SIG-M5 (cell line): ENCODE data around the gene UBE2H.
"Not testable (repeated sequence)": the region's sequence is repeated elsewhere in the genome, so short reads cannot be mapped to it uniquely, and the experiment has no call there.

Experiments used
- DNase-seq: peaks from one replicate; lab custom pipeline; 2025; lab: John Stamatoyannopoulos, UW

Gene UBE2H

DNA sequence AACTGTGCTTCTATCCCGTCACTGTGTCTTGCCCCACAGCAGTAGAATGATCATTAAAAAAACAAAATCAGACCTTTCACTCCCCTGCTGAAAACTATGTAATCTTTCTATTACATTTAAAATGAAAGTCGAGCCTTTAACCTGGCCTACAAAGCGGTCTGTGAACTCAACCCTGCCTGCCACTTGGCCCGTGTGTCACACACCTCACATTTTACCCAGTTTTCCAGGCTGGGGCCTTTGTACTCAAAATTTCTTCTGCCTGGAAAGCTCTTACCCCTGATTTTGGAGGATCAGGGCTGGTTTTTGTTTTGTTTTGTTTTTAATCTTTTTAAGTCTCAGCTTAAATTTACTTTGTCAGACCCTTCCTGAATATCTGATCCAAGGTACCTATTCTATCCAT is 82.1 kb downstream of the UBE2H start:
- no peak for DNase-seq

DNA sequence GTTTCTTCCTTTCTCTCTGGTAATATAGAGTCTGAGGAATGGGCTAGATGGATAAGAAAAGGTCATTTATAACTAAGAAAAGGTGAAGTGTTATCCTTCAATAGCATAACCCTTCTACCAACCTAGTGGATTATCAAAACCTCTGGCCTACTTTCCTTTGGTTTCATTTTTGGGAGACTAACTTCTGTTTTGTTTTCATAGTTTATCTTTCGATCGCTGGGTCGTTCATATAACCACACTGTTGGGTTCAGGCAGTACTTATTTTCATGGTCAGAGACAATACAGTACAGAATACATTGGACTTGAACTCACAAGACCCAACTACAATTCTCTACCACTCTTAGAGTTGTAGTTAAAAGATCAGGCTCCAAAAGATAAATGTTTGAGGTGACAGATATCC is 86.5 kb downstream of the UBE2H start:
- no peak for DNase-seq

DNA sequence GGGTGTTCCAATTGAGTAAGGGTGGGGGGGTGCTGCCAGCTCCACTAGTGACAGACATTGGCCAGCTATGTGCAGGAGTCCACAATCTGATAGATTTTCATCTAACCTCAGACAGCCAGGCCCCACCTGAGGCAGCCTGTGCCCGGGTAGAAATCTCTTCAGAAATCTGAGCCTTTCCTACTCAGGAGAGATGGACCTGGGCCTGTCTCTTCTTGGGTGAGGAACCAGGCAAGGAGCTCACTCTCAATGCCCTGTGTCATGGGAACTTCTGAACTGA is 86.9 kb downstream of the UBE2H start:
- DNase-seq = no peak

DNA sequence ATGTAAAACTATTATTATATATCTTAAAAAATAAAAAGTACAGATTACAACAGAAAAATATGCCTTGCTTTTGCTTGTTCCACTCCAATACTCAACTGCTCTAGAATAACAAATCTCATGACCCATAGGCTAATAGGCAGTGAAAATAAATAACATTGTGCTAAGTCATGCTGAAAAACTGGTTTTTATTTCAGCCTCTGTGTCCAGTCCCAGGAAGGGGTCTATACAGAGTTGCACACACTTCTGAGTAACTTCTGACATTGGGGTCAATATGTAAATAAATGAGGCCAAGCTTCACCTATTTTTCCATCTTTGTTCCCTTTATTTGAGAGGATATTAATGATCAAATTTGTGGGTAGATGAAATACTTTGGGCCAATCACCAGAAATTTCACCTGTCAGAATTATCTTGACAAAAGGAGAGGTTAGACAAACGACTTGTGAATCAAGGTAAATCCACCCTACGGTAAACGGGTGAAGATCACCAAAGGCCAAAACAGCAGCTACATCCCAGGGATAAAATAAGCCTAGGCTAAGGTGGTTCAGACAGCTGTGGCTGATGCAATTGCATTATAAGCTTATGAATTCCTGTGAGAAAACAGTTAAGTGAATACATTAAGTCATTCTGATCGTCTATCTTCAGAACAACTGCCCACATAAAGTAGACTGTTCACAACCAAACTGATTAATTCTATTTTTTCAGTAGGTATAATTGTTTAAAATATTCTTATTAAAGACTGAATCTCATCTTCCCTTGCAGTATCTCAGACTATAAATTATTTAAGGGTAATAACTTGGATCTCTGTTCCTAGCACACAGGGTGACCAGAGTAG is 87.5 kb downstream of the UBE2H start:
- DNase-seq = no peak

DNA sequence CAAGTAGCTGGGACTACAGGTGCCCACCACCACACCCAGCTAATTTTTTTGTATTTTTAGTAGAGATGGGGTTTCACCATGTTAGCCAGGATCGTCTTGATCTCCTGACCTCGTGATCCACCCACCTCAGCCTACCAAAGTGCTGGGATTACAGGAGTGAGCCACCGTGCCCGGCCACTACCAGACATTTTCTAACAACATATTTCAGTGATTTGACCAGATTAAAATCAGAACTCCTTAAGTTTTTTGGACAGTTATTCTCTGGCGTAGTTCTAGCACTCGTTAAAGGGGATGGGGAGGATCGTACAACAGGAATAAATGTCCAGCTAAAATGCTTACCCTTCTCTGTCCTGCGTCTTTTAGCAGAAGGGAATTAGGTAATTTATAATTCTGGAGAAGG is 88.1 kb downstream of the UBE2H start:
- not testable (repeated sequence) for DNase-seq

DNA sequence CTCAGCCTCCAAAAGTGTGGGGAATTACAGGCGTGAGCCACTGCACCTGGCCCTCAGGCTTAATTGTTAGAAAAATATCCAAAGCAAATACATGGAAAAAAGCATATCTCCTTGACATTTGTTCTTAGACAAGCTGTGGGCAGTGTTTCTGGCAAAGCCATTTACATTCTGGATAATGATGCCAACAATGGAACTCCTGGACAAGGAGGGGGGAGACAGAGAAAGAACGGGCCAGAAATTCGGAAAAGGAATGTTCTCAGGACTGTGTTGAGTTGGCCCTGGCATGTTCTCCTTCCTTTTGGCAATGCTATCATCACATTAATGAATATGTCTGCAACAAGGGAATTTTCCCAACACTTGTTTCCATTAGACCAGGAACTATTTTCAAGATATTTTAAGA is 88.7 kb downstream of the UBE2H start:
- no peak for DNase-seq

DNA sequence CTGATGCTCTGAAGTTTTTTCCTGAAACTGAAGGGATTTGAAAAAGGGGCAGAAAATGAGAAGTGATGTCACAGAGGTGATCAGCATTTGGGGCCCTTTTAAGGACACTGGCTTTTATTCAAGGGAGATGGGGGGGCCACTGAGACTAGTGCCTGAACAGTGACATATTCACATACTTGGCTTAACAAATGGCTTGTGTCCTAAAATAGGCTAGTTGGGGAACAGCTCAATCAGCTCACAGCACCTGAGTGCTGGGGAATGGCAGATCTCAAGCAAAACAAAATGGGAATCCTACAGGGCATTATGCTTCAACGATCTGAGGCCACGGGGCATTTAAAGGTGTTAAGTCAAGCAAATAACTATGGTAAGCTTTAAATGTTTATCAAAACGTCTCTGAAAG is 90.1 kb downstream of the UBE2H start:
- no peak for DNase-seq

DNA sequence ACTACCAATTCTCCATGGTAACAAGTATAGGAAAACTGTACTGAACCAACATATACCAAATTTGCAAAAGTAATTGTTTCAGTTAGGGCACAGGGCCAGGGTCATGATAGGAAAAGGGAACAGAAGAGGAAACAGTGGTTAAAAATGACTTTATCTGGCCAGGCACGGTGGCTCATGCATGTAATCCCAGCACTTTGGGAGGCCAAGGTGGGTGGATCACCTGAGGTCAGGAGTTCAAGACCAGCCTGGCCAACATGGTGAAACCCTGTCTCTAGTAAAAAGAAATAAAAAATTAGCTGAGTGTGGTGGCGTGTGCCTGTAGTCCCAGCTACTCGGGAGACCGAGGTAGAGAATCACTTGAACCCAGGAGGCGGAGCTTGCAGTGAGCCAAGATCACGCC is 92.0 kb downstream of the UBE2H start:
- DNase-seq = not testable (repeated sequence)

DNA sequence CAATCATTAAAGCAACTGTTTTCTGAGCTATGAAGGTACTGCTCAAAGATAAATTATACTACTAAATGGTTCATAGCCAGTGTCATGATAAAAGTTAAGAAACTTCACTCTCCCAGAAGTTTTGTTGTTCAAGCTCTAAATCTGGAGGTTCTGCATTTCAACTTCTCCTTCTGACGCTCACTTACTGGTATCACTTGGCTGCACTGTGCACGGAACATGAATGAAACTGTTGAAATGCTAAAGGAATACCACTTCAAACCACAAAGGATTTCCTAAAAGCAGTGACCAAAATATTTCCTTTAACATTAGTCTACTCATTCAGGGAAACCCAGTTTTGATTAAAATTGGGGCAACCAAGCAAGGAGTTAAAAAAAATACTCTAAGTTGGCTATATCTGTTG is 93.6 kb downstream of the UBE2H start:
- peak; percentile 50 for DNase-seq

DNA sequence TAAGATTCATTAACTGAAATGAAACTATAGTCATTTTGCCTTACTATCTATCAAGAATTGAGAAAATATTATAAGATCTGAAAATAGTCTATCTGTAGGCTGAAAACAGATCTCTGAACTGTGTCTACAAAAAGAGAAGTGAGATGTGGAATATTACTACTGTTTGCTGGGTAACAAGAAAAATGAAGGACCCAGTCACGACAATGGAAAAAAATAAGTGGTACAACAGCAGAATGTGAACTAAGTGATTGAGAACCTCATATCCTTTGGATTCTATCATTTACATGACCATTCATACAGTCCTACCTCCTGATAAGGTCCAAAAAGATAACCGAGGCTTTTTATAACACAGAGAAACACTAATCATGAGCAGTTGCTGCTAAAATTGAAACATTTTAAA is 94.3 kb downstream of the UBE2H start:
- DNase-seq = no peak

DNA sequence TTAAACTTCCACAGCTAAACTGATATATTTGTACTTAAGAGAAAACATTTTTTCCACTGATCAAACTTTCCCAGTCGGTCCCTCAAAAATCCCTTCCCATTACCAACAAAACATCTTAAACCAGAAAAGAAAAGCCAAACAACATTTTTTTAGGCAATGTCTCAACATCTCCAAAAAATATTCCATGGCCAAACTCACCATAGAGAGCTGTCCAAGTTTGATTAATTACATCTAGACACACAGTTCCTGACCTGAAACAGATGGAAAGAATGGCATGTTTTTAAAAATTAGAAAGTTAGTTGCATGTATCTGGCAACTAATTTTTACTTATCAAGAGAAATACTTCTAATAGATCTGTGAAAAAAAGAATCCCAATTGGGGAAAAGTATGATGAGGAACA is 95.4 kb downstream of the UBE2H start:
- DNase-seq = no peak

DNA sequence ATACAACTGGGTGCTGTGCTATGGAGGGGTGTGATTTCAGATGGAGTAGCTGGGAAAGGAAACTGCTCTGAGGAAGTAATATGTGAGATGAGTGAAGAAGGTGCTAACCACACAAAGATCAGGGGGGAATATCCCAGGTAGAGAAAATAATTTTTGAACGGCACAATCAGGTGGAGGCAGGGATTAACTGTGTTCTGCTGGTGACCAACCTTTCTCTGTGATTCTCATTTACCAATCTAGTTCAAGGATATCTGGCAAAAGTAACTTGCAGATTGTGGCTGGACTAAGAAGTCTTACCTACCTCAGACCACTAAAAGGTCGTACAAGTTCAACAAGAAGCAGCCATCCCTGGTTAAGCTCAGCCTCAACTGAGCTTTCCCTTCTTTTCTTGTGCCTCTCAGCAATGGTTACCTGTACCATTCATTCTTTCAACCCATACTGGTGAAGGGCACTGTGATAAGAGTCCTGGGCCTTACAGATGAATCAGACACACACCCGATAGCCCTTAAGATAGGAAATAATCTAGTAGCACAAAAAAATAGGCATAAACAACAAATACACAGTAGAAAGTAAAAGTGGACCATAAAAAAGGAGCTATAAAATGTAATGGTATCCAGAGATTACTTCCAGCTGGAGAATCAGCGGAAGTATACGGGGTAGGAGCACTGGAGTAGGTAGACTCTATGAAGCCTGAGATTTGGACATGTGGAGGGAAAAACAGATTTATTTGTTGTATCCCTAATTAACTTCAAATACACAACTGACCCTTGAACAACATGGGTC is 96.6 kb downstream of the UBE2H start:
- DNase-seq = no peak

DNA sequence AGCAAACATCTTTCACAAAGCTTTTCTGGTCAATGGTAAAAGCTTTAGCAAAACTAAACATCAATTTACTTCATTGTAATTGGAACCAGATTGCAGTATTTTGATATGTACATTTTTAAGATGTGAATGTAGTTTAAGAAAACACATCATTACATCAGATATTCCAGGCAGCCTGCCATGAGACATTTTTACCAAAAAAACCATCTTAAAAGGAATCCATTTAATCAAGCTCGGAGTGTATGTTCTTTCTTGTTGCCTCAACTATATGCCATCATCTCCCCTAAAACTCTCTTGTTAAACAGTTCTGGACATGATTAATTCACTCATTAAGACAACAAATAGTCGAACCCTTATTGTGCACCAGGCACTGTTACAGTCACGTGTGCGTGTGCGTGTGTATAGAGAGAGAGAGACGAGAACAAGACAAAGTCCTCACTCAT is 97.5 kb downstream of the UBE2H start:
- DNase-seq = no peak

DNA sequence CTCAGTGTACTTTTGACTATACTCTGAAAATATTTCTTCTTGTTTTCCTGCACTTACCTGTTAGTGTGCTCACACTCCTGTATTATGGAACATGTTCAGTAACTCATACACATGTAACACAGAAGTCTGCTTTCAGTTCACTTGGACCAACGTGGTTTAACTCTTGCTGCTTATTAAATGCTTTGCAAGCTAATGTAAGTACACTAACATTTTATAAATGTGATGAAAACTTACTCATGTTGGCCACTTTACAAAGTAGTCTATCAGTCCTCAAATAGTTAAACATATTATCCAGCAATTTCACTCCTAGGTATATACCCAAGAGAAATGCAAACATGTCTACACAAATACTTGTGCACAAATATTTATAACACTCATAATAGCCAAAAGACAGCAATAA is 98.4 kb downstream of the UBE2H start:
- DNase-seq = no peak

DNA sequence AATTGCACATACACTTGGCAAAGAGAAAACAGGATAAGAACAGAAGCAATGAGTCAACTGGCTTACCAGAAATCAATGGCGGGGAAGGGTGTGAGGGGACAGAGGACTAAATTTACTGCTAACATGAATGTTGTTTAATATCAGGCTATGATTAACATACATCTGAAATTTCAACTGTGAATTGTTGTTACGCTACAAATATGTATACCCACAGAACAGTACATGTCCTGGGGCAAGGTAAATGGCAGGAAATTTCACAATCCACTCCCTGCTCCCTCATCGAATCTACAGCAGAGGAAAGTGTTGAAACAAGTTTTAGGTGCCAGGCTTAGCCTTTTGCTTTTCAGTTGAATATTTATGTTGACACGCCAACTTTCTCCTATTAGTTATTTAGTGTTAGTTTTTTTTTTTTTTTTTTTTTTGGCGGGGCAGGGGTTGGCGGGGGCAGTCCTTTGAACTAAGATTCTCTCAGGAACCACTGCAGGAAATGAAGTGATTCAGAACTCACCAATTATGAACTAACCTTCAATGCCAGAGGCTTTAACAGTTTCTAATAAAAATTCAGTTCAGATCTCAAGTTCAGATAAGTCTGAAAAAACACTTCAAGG is 99.0 kb downstream of the UBE2H start:
- no peak for DNase-seq

DNA sequence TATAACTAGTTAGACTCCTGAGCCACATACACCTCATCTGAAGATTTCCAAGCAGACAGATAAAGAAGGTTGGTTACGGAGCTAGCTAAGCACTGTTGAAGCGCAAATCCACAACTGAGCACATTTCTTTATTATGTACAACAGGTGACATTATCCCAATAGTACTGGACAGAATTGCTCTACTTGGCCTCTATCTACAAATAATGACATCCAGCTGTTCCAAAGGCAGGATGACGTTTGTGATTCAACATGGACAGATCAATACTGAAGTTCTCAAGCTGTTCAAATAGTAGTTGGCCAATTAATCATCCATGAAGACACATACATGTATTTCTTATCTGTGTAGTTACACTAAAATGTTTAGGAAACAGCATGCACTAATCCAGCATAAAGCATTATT is 101.0 kb downstream of the UBE2H start:
- DNase-seq = no peak

DNA sequence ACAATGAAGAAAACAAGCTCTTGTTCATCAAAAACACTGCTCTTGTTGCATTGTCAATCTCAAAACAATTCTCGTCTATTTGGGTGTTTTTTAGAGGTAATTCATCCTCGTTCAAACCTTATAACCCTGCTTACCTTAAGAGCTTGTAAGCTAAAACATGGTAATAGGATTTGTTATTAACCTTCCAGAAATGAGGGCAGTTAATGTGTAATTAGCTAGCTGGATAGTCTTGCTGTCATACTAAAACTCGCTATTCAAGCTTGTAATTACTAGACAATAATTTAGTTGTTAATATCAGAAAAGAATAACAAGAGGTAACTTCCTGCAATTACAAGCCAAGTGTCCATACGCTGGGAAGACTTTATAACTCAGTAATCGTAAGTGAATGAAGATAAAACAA is 101.6 kb downstream of the UBE2H start:
- DNase-seq = no peak

DNA sequence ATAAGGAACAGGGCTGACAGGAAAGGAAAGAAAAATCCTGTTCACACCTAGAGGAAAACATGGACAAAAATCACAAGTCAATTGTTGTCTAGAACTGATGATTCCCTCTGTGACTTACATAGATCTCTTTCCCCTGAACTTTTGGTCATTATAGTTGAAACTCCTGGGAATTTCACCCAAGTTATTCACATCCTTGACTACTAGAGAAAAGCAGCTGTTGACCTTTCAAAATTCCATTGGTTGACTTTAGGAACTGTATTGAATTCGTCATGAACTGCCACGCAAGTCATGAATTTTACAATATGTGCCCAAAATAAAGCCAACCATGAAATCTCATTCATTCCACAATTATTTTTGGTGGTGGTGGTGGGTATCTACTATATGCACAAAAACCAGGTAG is 104.3 kb downstream of the UBE2H start:
- no peak for DNase-seq

DNA sequence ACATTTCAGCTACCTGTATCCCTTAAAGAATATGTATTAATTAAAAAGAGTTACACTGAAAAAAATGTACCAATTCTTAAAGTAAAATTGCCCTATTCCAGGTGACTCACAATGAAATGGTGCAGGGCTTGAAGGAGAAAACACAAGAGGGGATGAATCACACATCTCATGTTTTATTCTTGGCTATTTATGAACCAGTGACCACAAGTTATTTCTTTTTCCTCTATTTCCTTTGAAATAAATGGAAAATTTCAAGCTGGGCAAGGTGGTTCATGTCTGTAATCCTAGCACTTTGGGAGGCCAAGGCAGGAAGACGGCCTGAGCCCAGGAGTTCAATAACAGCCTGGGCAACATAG is 106.8 kb downstream of the UBE2H start:
- no peak for DNase-seq

DNA sequence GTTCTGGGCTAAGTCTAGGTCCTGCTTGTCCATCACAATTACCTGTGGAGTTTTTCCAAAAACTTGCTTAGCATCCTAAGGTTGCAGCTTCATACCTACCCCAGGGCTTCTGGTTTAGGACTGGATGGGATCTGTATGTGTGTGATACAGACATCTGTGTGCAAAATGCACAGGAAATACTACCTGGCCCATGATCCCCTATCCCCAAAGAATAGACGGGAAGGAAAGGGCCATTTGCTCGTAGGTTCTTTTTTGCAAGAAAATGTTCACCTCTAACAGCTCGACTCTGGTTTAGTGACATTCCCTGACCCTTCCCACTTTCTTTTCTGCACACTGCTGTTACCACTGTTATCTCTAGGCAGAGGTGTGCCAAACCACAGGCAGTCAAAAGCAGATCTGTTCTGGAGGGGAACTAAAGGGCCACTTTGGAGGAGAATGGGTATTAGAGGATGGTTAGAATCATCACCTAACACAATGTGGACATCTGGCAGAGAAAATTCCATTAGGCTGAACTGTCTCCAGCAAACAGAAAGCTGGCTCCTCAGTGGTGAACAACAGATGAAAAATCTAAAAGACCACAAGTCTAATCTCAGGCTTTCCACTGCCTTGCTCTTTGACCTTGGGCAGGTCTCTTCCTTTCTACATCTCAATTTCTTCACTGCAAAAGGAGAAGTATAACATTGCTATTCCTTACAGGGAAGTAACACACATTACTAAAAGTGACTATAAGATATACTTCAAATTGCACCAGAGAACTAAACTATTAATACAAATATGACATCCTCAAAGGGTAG is 107.4 kb downstream of the UBE2H start:
- DNase-seq = no peak

DNA sequence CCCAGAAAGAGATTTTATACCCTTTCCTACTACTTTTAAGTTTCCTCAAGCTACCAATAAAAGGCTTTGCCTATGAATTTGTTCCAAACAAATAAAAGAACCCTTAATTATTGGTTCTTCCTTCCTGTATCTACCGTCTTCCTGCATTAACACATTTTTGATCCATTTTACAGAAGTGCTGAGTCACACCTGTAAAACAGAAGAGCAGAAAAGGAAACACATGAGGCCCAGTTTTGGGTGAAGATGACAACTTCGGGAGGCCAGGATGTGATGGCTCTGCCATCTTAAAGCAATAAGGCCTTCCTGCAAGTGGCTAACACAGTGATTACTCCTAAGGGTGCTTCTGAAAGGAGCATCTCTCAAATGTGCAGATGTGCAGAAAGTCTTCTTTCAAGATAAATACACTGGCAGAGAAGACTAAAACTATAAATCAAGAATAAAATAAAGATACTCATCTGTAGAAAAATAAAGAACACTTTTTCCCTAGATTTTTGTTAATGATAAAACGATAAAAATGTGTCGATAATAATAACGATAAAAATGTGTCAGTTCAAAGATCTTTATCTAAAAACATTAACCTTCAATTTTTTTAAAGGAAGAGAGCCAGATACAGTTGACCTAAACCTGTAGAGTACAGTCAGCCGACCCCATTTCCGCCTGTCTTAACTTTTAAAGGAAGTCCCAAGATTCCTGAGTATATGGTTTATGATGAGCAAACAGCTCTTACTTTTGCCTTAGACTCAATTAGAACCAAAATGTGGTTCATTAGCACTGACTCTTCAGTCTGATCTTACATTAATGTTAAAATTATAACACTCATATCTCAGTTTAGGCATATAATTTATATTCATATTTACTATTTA is 108.6 kb downstream of the UBE2H start:
- DNase-seq = no peak
